HCT116 (cell line): Measurements from ENCODE around the gene ZBTB24.

ENCODE experiments used
- ATF3 ChIP-seq: IDR thresholded peaks from 2 replicates; pipeline ENCODE4 v1.6.1; 2012
- CTCF ChIP-seq, 3 experiments: fragments of 200-600 bp in 1 of 3; sonication (generic) in 1 of 3; IDR thresholded peaks in 2 of 3; conservative IDR thresholded peaks in 1 of 3; 2 replicates each; pipeline ENCODE4 v1.5.1; 2012 to 2017; ENCODE audit warnings: low read depth in 2 of 3, low read length in 2 of 3, antibody characterized with exemption in 1 of 3, borderline replicate concordance in 1 of 3, control low read depth in 1 of 3, mild to moderate bottlenecking in 1 of 3, mixed read lengths in 1 of 3, mixed run types in 1 of 3, moderate library complexity in 1 of 3; ENCODE audit not compliant: insufficient read depth in 1 of 3
- EGR1 ChIP-seq: IDR thresholded peaks from 2 replicates; pipeline ENCODE4 v1.6.1; 2012; ENCODE audit warnings: low read depth
- ELF1 ChIP-seq: IDR thresholded peaks from 2 replicates; pipeline ENCODE4 v1.6.1; 2012; ENCODE audit warnings: low read depth, borderline replicate concordance
- EZH2 ChIP-seq: fragments of 200-600 bp; sonication (generic); IDR thresholded peaks from 2 replicates; pipeline ENCODE4 v1.6.1; 2017; ENCODE audit warnings: antibody characterized with exemption, mixed run types
- EZH2phosphoT487 ChIP-seq: fragments of 200-600 bp; IDR thresholded peaks from 2 replicates; pipeline ENCODE4 v1.6.1; 2018; ENCODE audit warnings: antibody characterized with exemption, borderline replicate concordance
- POLR2A ChIP-seq: IDR thresholded peaks from 2 replicates; pipeline ENCODE4 v1.7.0; 2011; ENCODE audit warnings: borderline replicate concordance; ENCODE audit not compliant: insufficient read depth, insufficient read length; ENCODE audit errors: extremely low read depth
- POLR2AphosphoS5 ChIP-seq: IDR thresholded peaks from 2 replicates; pipeline ENCODE4 v1.6.1; 2011; ENCODE audit warnings: mild to moderate bottlenecking, low read depth, low read length, moderate library complexity
- SP1 ChIP-seq: IDR thresholded peaks from 2 replicates; pipeline ENCODE4 v1.6.1; 2012; ENCODE audit warnings: low read depth
- SRF ChIP-seq: IDR thresholded peaks from 2 replicates; pipeline ENCODE4 v1.6.1; 2012; ENCODE audit warnings: low read depth
- YY1 ChIP-seq: IDR thresholded peaks from 2 replicates; pipeline ENCODE4 v1.6.1; 2011; ENCODE audit warnings: low read length, low read depth, moderate library complexity, mild to moderate bottlenecking; ENCODE audit not compliant: insufficient replicate concordance; ENCODE audit errors: extremely low read depth
- ZNF274 ChIP-seq: fragments of 200-500 bp; sonication (Bioruptor generic); IDR thresholded peaks from 2 replicates; pipeline ENCODE4 v1.6.1; 2014; ENCODE audit warnings: mild to moderate bottlenecking, low read depth, low read length, inconsistent platforms

- TF ChIP-seq SRF = no peak
- no peak for TF ChIP-seq CTCF (IDR thresholded peaks at IDR 0.05 in 2 of 3, conservative IDR thresholded peaks at IDR 0.05 in 1 of 3; ENCODE audit: borderline replicate concordance in 1 of 3, insufficient read depth in 1 of 3, low read depth in 2 of 3, low read length in 2 of 3)
- no peak for TF ChIP-seq ZNF274
- no peak for TF ChIP-seq EZH2
- no peak for TF ChIP-seq YY1
- no peak for TF ChIP-seq ATF3
- TF ChIP-seq POLR2AphosphoS5 = no peak
- TF ChIP-seq SP1 = no peak
- no peak for TF ChIP-seq POLR2A
- TF ChIP-seq ELF1 = no peak
- TF ChIP-seq EZH2phosphoT487 = no peak
- no peak for TF ChIP-seq EGR1
Observed at GRCh38 chr6:109456710-109457561, 26.1 kb downstream of the ZBTB24 start.
